Muscle layer of colon (tissue), 2 donors: ENCODE data around the gene ARID5A.

Source experiments
- H3K27ac ChIP-seq: one replicate; pipeline ENCODE4 v1.7.0; 2013; ENCODE audit warnings: low read depth, mild to moderate bottlenecking, low read length, moderate library complexity
- H3K27me3 ChIP-seq, 2 donors: one replicate each; pipeline ENCODE4 v1.7.0; 2013; ENCODE audit warnings: low read length in 2 of 2, mild to moderate bottlenecking in 2 of 2; ENCODE audit not compliant: insufficient read depth in 2 of 2, control insufficient read depth in 1 of 2
- H3K36me3 ChIP-seq: one replicate; pipeline ENCODE4 v1.7.0; 2013; ENCODE audit warnings: mild to moderate bottlenecking, low read length; ENCODE audit not compliant: insufficient read depth
- H3K4me1 ChIP-seq: one replicate; pipeline ENCODE4 v1.7.0; 2013; ENCODE audit warnings: mild to moderate bottlenecking, low read length; ENCODE audit not compliant: insufficient read depth
- H3K4me3 ChIP-seq, 2 donors: one replicate each; pipeline ENCODE4 v1.7.0; 2013; ENCODE audit warnings: low read length in 2 of 2, low read depth in 1 of 2, mild to moderate bottlenecking in 1 of 2, moderate library complexity in 1 of 2
- H3K9ac ChIP-seq: one replicate; pipeline ENCODE4 v1.7.0; 2013; ENCODE audit warnings: low read length
- H3K9me3 ChIP-seq: one replicate; pipeline ENCODE4 v1.7.0; 2013; ENCODE audit warnings: mild to moderate bottlenecking, low read length
- donor health status: abdominal sarcoma.
- donor health status: Adenocarcinoma of cecum.

ARID5A gene

GRCh38 chr2:96523659-96524481, 12.7 kb upstream of the ARID5A start:
- Histone ChIP-seq H3K4me1 (peaks cover 12% of the 10 kb centered on the region), H3K27ac (no peak overlapping the region), H3K4me3 (no peak overlapping the region), H3K27me3 (no peaks in the 10 kb centered on the region), H3K36me3 (no peaks in the 10 kb centered on the region), H3K9ac (no peak overlapping the region), H3K9me3 (no peaks in the 10 kb centered on the region)

- Histone ChIP-seq H3K27ac (no peak overlapping the region), H3K36me3 (no peaks in the 10 kb centered on the region), H3K4me3 (no peak overlapping the region), H3K4me1 (peaks cover 17% of the 10 kb centered on the region), H3K27me3 (no peaks in the 10 kb centered on the region), H3K9ac (no peak overlapping the region), H3K9me3 (no peaks in the 10 kb centered on the region)
Measured at GRCh38 chr2:96524482-96525210, 11.9 kb upstream of the ARID5A start.

GRCh38 chr2:96525211-96525507, 11.4 kb upstream of the ARID5A start:
- Histone ChIP-seq H3K27me3 (no peaks in the 10 kb centered on the region), H3K36me3 (no peaks in the 10 kb centered on the region), H3K27ac (no peak overlapping the region), H3K4me3 (no peak overlapping the region), H3K4me1 (peaks cover 17% of the 10 kb centered on the region), H3K9ac (no peak overlapping the region), H3K9me3 (no peaks in the 10 kb centered on the region)

GRCh38 chr2:96526101-96526591, 10.4 kb upstream of the ARID5A start:
- Histone ChIP-seq H3K9ac (no peak overlapping the region), H3K36me3 (no peaks in the 10 kb centered on the region), H3K4me3 (no peak overlapping the region), H3K27me3 (no peaks in the 10 kb centered on the region), H3K4me1 (peaks cover 20% of the 10 kb centered on the region), H3K27ac (no peak overlapping the region), H3K9me3 (no peaks in the 10 kb centered on the region)

GRCh38 chr2:96526615-96527285, 9.8 kb upstream of the ARID5A start:
- Histone ChIP-seq H3K4me3 (peak overlapping the region; percentile 50 to 51), H3K27ac (peak overlapping the region; percentile 83), H3K4me1 (peaks cover 26% of the 10 kb centered on the region), H3K9me3 (no peaks in the 10 kb centered on the region), H3K36me3 (no peaks in the 10 kb centered on the region), H3K27me3 (no peaks in the 10 kb centered on the region), H3K9ac (peak overlapping the region; percentile 24)

- Histone ChIP-seq H3K9me3 (no peaks in the 10 kb centered on the region), H3K4me3 (peak overlapping the region; percentile 50 to 51), H3K27ac (peak overlapping the region; percentile 83), H3K36me3 (no peaks in the 10 kb centered on the region), H3K4me1 (peaks cover 30% of the 10 kb centered on the region), H3K27me3 (no peaks in the 10 kb centered on the region), H3K9ac (peak overlapping the region; percentile 27)
Measured at GRCh38 chr2:96527286-96528005, 9.1 kb upstream of the ARID5A start.

- Histone ChIP-seq H3K4me1 (peaks cover 38% of the 10 kb centered on the region), H3K36me3 (no peaks in the 10 kb centered on the region), H3K4me3 (peak overlapping the region in 1 of 2 donors; percentile 45), H3K9ac (peak overlapping the region; percentile 27), H3K9me3 (no peaks in the 10 kb centered on the region), H3K27me3 (no peaks in the 10 kb centered on the region), H3K27ac (peak overlapping the region; percentile 73)
Measured at GRCh38 chr2:96528006-96528699, 8.4 kb upstream of the ARID5A start.

GRCh38 chr2:96528700-96529375, 7.7 kb upstream of the ARID5A start:
- Histone ChIP-seq H3K27ac (peak overlapping the region; percentile 73), H3K4me1 (peaks cover 44% of the 10 kb centered on the region), H3K9ac (peak overlapping the region; percentile 20), H3K36me3 (no peaks in the 10 kb centered on the region), H3K4me3 (peak overlapping the region in 1 of 2 donors; percentile 37), H3K27me3 (no peaks in the 10 kb centered on the region), H3K9me3 (no peaks in the 10 kb centered on the region)

- H3K36me3 ChIP-seq, result no peaks in the 10 kb centered on the region
Measured at GRCh38 chr2:96529376-96530143, 7.0 kb upstream of the ARID5A start.

GRCh38 chr2:96530144-96530430, 6.5 kb upstream of the ARID5A start:
- Histone ChIP-seq H3K4me3 (no peak overlapping the region), H3K9me3 (no peaks in the 10 kb centered on the region), H3K27ac (no peak overlapping the region), H3K4me1 (peaks cover 57% of the 10 kb centered on the region), H3K27me3 (no peaks in the 10 kb centered on the region), H3K9ac (no peak overlapping the region), H3K36me3 (no peaks in the 10 kb centered on the region)

More at GRCh38 chr2:96529376-96530143, 7.0 kb upstream of the ARID5A start:
- H3K4me3 ChIP-seq, result no peak overlapping the region
- H3K27me3 ChIP-seq, result no peaks in the 10 kb centered on the region
- H3K9me3 ChIP-seq, result no peaks in the 10 kb centered on the region
- H3K9ac ChIP-seq, result no peak overlapping the region
- no peak overlapping the region for H3K27ac ChIP-seq
- H3K4me1 ChIP-seq, result peaks cover 52% of the 10 kb centered on the region
